Stomach (tissue), 9 donors: ENCODE measurements around the gene SMIM8. TPM values are rescaled to one million over a fixed set of nuclear protein-coding genes. Genes with fewer than 3 reads are reported as not detected.
A peak's percentile ranks its signal among the peaks of the same experiment; 100 is the strongest.
"Not testable (repeated sequence)": the region's sequence is repeated elsewhere in the genome, so short reads cannot be mapped to it uniquely, and the experiment has no call there.

Source experiments
- DNase-seq, 2 donors: peaks; one replicate each; pipeline versions ENCODE4 v3.0.0 to v3.0.0-alpha.2; 2013 to 2019
- H3K27ac ChIP-seq, 5 donors: fragments of 200-600 bp in 4 of 5; sonication (generic) in 4 of 5; one replicate each; pipeline ENCODE4 v1.5.1; 2013 to 2019; ENCODE audit warnings: mild to moderate bottlenecking in 1 of 5, moderate library complexity in 1 of 5
- H3K27me3 ChIP-seq, 3 donors: fragments of 200-600 bp; sonication (generic); one replicate each; pipeline ENCODE4 v1.5.1; 2017 to 2019; ENCODE audit warnings: mixed run types in 1 of 3
- H3K36me3 ChIP-seq, 4 donors: fragments of 200-600 bp; sonication (generic); 1 replicate in 3 of 4; 2 replicates in 1 of 4; pipeline ENCODE4 v1.5.1; 2016 to 2019
- H3K4me1 ChIP-seq, 4 donors: fragments of 200-600 bp; sonication (generic); one replicate each; pipeline ENCODE4 v1.5.1; 2016 to 2019
- H3K4me3 ChIP-seq, 4 donors: fragments of 200-600 bp; sonication (generic) in 3 of 4; one replicate each; pipeline ENCODE4 v1.5.1; 2016 to 2019; ENCODE audit warnings: mild to moderate bottlenecking in 1 of 4
- H3K9me3 ChIP-seq, 4 donors: fragments of 200-600 bp; sonication (generic); one replicate each; pipeline ENCODE4 v1.5.1; 2016 to 2019
- EP300 ChIP-seq: sonication (generic); formaldehyde crosslinking; IDR thresholded peaks from one replicate; pipeline ENCODE4 v1.6.1; 2017; ENCODE audit warnings: antibody characterized with exemption
- POLR2A ChIP-seq, 4 donors: fragments of 450-650 bp; IDR thresholded peaks; one replicate each; pipeline ENCODE4 v1.6.1; 2016; ENCODE audit warnings: antibody characterized with exemption in 4 of 4, control low read depth in 2 of 4, mild to moderate bottlenecking in 1 of 4, moderate library complexity in 1 of 4
- POLR2AphosphoS5 ChIP-seq, 3 donors: sonication (generic); formaldehyde crosslinking; IDR thresholded peaks; one replicate each; pipeline ENCODE4 v1.6.1; 2016; ENCODE audit warnings: antibody characterized with exemption in 3 of 3
- WGBS, 5 donors: extraction: QIAGEN DNeasy Blood & Tissue Kit in 3 of 5; methylation state at CpG; one replicate each; pipeline versions ENCODE4 v1.1.5 to v1.1.7; 2013 to 2018; 5-methylcytosine and 5-hydroxymethylcytosine counted together
- intact Hi-C: fragments of 100-400 bp; cut with DNase I; formaldehyde crosslinking; loops from one replicate; pipeline ENCODE4 v1.15.1; 2023; ENCODE audit warnings: low total_unique reads
- polyA plus RNA-seq, 3 donors: library from polyadenylated mRNA; stranded (reverse); fragments of 200-250 nt; gene quantifications; one replicate each; pipeline ENCODE4 v1.2.3, GENCODE V29; 2013
- total RNA-seq, 5 donors: library from RNA; depleted of rRNA; stranded (reverse); fragments of >200 nt; gene quantifications; one replicate each; pipeline versions ENCODE4 v1.1.0 to v1.2.3, GENCODE V29; 2014 to 2016
- TF ChIP-seq, protein P1 (sequence below), 7 experiments: fragments of 450-650 bp in 4 of 7; fragments of 200-600 bp in 3 of 7; sonication (generic) in 3 of 7; IDR thresholded peaks; one replicate each; pipeline ENCODE4 v1.5.1; 2016 to 2019; ENCODE audit warnings: antibody characterized with exemption in 7 of 7, control low read depth in 2 of 7, mild to moderate bottlenecking in 1 of 7
- donor health status: healthy with polysubstance abuse.
- donor health status: Bipolar disorder and iron deficiency.
- donor health status: healthy.

Gene SMIM8
- total and polyA plus RNA-seq, 8 donors: 0.87 to 25.2 (median 5.5) TPM

DNA sequence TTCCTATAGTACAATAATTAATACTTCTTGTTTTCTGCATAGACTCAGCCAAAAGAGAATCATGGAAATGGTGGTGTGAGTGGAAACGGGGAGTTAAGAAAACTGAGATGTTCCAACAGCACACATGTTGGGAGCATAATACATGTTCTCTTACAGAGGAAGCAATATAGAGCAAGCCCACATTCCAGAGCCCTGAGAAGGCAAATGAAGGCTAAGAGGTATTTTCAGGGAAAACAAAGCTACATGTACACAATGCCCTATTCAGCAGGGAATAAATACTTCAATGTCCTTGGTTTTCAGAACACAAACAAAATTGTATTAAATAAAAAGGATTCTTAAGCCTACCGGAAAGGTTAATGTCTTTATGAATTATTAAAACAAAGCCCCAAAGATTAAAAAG is 35.1 kb upstream of the SMIM8 start:
- Histone ChIP-seq H3K9me3 (no peaks in the 10 kb centered on the region), H3K27me3 (no peaks in the 10 kb centered on the region), H3K4me3 (no peak overlapping the region), H3K36me3 (no peaks in the 10 kb centered on the region), H3K27ac (no peak overlapping the region), H3K4me1 (no peaks in the 10 kb centered on the region)
- WGBS, 5 donors: 89 to 95% (median 91%) methylated on average over 2 of the region's 2 CpGs
- intact Hi-C loops: no loop called here
- DNase-seq: no peak
- TF ChIP-seq EP300: no peak
- no peak for TF ChIP-seq POLR2AphosphoS5 (IDR thresholded peaks at IDR 0.05)
- TF ChIP-seq POLR2A (IDR thresholded peaks at IDR 0.05): no peak
- TF ChIP-seq, protein P1, sequence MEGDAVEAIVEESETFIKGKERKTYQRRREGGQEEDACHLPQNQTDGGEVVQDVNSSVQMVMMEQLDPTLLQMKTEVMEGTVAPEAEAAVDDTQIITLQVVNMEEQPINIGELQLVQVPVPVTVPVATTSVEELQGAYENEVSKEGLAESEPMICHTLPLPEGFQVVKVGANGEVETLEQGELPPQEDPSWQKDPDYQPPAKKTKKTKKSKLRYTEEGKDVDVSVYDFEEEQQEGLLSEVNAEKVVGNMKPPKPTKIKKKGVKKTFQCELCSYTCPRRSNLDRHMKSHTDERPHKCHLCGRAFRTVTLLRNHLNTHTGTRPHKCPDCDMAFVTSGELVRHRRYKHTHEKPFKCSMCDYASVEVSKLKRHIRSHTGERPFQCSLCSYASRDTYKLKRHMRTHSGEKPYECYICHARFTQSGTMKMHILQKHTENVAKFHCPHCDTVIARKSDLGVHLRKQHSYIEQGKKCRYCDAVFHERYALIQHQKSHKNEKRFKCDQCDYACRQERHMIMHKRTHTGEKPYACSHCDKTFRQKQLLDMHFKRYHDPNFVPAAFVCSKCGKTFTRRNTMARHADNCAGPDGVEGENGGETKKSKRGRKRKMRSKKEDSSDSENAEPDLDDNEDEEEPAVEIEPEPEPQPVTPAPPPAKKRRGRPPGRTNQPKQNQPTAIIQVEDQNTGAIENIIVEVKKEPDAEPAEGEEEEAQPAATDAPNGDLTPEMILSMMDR (IDR thresholded peaks at IDR 0.05): no peak

DNA sequence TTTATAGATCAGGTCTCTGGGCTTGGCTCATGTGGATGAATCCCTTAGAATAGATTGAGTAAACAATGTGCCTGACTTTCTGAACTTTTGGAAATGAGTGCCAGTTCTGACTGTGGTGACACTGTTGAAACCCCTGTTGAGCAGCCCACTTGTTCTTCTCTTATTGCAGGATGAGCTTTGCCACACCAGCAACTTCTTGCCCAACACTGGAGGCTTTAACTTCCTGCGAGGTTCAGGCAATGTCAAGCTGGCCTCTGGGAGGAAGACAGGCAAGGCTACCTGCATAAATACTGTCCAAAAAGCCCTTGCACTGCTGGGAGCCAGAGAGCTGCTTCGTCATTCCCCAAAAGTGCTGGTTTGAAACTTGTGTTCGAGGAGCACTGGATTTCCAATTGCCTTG is 32.8 kb upstream of the SMIM8 start:
- no peaks in the 10 kb centered on the region for H3K36me3 ChIP-seq
- TF ChIP-seq, protein P1 (IDR thresholded peaks at IDR 0.05): no peak
- TF ChIP-seq POLR2A (IDR thresholded peaks at IDR 0.05): no peak
- no peak for TF ChIP-seq EP300
- TF ChIP-seq POLR2AphosphoS5 (IDR thresholded peaks at IDR 0.05): no peak
- H3K4me1 ChIP-seq: no peaks in the 10 kb centered on the region
- no peak overlapping the region for H3K4me3 ChIP-seq
- H3K27ac ChIP-seq: no peak overlapping the region
- H3K27me3 ChIP-seq: no peaks in the 10 kb centered on the region
- WGBS, 5 donors: 89 to 96% (median 92%) methylated on average over 3 of the region's 3 CpGs
- intact Hi-C loops: no loop called here
- no peak for DNase-seq
- no peaks in the 10 kb centered on the region for H3K9me3 ChIP-seq

DNA sequence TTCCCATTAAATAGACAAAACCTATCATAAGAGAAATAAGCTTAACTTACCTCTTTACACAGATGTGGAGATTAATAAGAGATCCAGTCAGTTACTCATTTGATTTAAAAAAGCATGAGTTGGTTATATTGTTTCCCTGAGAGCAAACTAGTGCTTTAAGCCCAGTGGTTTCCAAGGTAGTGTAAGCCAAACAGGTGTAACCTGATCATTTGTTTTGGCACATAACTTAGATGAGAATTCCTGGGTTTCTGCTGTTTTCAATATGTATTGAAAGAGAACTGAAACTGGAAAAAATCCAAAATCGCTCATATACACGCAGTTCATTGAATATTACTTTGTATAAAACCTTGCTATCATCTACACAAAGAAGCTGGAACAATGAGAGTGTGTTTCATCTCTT is 30.5 kb upstream of the SMIM8 start:
- Histone ChIP-seq H3K4me3 (no peak overlapping the region), H3K27ac (no peak overlapping the region), H3K4me1 (no peaks in the 10 kb centered on the region), H3K27me3 (no peaks in the 10 kb centered on the region), H3K36me3 (no peaks in the 10 kb centered on the region), H3K9me3 (no peaks in the 10 kb centered on the region)
- TF ChIP-seq POLR2AphosphoS5 (IDR thresholded peaks at IDR 0.05) (no peak), POLR2A (IDR thresholded peaks at IDR 0.05) (no peak)
- TF ChIP-seq, protein P1 (IDR thresholded peaks at IDR 0.05): no peak
- 27 to 71% (median 46%) methylated on average over 2 of the region's 2 CpGs for WGBS, 5 donors
- intact Hi-C loops: no loop called here
- peak in 1 of 2 donors; percentile 20 for DNase-seq

DNA sequence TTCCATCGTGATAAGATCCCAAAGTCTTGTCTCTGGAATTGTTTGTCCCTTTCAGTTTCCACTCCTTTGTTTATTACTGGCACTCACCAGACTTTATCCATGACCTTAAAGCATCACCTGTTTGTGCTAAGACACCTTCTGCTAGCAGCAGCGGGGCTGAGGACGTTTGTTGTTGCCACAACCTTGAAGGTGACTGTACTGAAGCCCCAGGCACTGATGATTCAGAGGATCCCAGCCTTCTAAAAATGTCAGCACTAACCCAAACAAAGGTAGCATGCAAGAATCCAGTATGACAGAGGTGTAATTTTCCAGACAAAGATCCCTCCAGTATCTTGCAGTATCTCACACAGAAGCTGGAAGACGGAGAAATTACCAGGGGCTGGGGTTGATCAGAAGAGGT is 28.9 kb upstream of the SMIM8 start:
- Histone ChIP-seq H3K36me3 (no peaks in the 10 kb centered on the region), H3K27ac (no peak overlapping the region), H3K27me3 (no peaks in the 10 kb centered on the region), H3K4me3 (no peak overlapping the region), H3K9me3 (no peaks in the 10 kb centered on the region), H3K4me1 (no peaks in the 10 kb centered on the region)
- intact Hi-C loops: no loop called here
- TF ChIP-seq EP300: no peak
- TF ChIP-seq POLR2AphosphoS5 (IDR thresholded peaks at IDR 0.05): no peak
- TF ChIP-seq POLR2A (IDR thresholded peaks at IDR 0.05): no peak
- WGBS, 5 donors: 81 to 87% (median 85%) methylated on average over 4 of the region's 4 CpGs
- DNase-seq: no peak

DNA sequence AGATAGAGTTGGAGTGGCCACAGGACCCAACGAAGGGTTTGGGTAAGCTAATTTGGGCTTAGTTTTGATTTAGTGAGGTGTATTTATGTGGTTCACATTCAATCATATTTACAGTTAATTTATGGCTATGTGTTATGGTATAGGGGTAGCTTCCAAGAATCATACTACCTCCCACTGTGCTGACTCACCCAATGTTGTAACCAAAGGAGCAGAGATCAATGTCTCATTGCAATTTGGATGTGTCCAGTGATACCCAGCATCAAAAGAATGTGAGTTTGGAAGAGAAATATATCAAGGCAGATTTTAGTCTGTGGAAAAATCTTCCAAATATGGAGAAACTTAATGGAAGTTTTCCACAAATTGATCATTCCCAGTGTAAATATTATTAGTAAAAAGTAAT is 25.3 kb upstream of the SMIM8 start:
- 54 to 78% (median 65%) methylated on average over 1 of the region's 1 CpG for WGBS, 5 donors

DNA sequence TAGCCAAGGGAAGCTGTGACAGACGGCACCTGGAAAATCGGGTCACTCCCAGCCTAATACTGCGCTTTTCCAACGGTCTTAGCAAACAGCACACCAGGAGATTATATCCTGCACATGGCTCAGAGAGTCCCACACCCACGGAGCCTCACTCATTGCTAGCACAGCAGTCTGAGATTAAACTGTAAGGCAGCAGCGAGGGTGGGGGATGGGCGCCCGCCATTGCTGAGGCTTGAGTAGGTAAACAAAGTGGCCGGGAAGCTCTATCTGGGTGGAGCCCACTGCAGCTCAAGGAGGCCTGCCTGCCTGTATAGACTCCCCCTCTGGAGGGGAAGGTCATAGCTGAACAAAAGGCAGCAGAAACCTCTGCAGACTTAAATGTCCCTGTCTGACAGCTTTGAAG is 21.1 kb upstream of the SMIM8 start:
- H3K4me3 ChIP-seq, H3K27ac ChIP-seq, intact Hi-C loops, H3K4me1 ChIP-seq, H3K9me3 ChIP-seq, H3K27me3 ChIP-seq, DNase-seq, H3K36me3 ChIP-seq: not testable (repeated sequence)
- 72 to 92% (median 81%) methylated on average over 6 to 9 of the region's 9 CpGs for WGBS, 5 donors

More for the DNA sequence above, 25.3 kb upstream of the SMIM8 start:
- Histone ChIP-seq H3K27me3 (peaks cover 0 to 5% (median 0%) of the 10 kb centered on the region in 3 donors), H3K4me1 (no peaks in the 10 kb centered on the region), H3K9me3 (peaks cover 0 to 8% (median 0%) of the 10 kb centered on the region in 4 donors), H3K4me3 (no peak overlapping the region), H3K36me3 (no peaks in the 10 kb centered on the region), H3K27ac (no peak overlapping the region)
- TF ChIP-seq POLR2AphosphoS5 (IDR thresholded peaks at IDR 0.05): no peak
- TF ChIP-seq, protein P1 (IDR thresholded peaks at IDR 0.05): no peak
- TF ChIP-seq POLR2A (IDR thresholded peaks at IDR 0.05): no peak
- TF ChIP-seq EP300: no peak
- intact Hi-C loops: no loop called here
- DNase-seq: no peak
